Glutamatergic neuron (in vitro differentiated cells): ENCODE results near the gene SLC10A3. TPM values are rescaled to one million over a fixed set of nuclear protein-coding genes. Genes with fewer than 3 reads are reported as not detected.

ENCODE experiments used
- DNase-seq: peaks from one replicate; pipeline ENCODE4 v3.0.0; 2022
- H3K27ac Mint-ChIP-seq: one replicate; pipeline ENCODE4 v1.8.0; 2020; ENCODE audit warnings: mild to moderate bottlenecking, mixed read lengths, inconsistent platforms; ENCODE audit not compliant: unreplicated experiment
- H3K27me3 Mint-ChIP-seq: one replicate; pipeline ENCODE4 v1.8.0; 2020; ENCODE audit warnings: mild to moderate bottlenecking, moderate library complexity, mixed read lengths, inconsistent platforms; ENCODE audit not compliant: unreplicated experiment
- H3K36me3 Mint-ChIP-seq: one replicate; pipeline ENCODE4 v1.8.0; 2020; ENCODE audit warnings: mild to moderate bottlenecking, mixed read lengths, inconsistent platforms; ENCODE audit not compliant: unreplicated experiment
- H3K4me1 Mint-ChIP-seq: one replicate; pipeline ENCODE4 v1.8.0; 2020; ENCODE audit warnings: mild to moderate bottlenecking, low read depth, mixed read lengths, inconsistent platforms; ENCODE audit not compliant: unreplicated experiment
- H3K4me3 Mint-ChIP-seq: one replicate; pipeline ENCODE4 v1.8.0; 2020; ENCODE audit warnings: mild to moderate bottlenecking, mixed read lengths, inconsistent platforms; ENCODE audit not compliant: unreplicated experiment
- H3K9me3 Mint-ChIP-seq: one replicate; pipeline ENCODE4 v1.8.0; 2020; ENCODE audit warnings: mild to moderate bottlenecking, moderate library complexity, mixed read lengths, inconsistent platforms; ENCODE audit not compliant: unreplicated experiment
- total RNA-seq: library from RNA; stranded (reverse); fragmentation: NEBNext Ultra II Directional; extraction: Animal tissue kit (Norgen Biotek cat#: 25700); gene quantifications from one replicate; pipeline ENCODE4 v1.2.1, GENCODE V29; 2021; ENCODE audit not compliant: unreplicated experiment
- TF ChIP-seq, protein P1 (sequence below): fragments of 200-600 bp; sonication (generic); IDR thresholded peaks from one replicate; pipeline ENCODE4 v1.5.0; 2021; ENCODE audit not compliant: partially characterized antibody, unreplicated experiment

The SLC10A3 gene
- total RNA-seq, 1 donor from 2014 or later = 6.1 TPM

DNA sequence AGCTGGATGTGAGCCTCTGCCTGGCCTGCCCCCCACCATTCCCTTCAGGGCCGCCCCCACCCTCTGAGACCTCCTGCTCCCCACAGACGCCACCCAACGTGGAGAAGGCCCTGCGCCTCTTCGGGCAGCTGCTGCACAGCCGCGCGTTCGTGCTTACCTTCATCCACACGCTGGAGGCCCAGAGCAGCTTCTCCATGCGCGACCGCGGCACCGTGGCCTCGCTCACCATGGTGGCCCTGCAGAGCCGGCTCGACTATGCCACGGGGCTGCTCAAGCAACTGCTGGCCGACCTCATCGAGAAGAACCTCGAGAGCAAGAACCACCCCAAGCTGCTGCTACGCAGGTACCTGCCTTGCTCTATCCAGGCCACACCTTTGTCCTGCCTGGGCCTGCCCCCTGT is 22.2 kb downstream of the SLC10A3 start:
- H3K36me3 Mint-ChIP-seq = no peaks in the 10 kb centered on the region
- no peaks in the 10 kb centered on the region for H3K4me1 Mint-ChIP-seq
- peaks cover 2% of the 10 kb centered on the region for H3K27me3 Mint-ChIP-seq
- H3K4me3 Mint-ChIP-seq = no peak overlapping the region
- peaks cover 1% of the 10 kb centered on the region for H3K9me3 Mint-ChIP-seq
- no peak for DNase-seq
- TF ChIP-seq, protein P1, sequence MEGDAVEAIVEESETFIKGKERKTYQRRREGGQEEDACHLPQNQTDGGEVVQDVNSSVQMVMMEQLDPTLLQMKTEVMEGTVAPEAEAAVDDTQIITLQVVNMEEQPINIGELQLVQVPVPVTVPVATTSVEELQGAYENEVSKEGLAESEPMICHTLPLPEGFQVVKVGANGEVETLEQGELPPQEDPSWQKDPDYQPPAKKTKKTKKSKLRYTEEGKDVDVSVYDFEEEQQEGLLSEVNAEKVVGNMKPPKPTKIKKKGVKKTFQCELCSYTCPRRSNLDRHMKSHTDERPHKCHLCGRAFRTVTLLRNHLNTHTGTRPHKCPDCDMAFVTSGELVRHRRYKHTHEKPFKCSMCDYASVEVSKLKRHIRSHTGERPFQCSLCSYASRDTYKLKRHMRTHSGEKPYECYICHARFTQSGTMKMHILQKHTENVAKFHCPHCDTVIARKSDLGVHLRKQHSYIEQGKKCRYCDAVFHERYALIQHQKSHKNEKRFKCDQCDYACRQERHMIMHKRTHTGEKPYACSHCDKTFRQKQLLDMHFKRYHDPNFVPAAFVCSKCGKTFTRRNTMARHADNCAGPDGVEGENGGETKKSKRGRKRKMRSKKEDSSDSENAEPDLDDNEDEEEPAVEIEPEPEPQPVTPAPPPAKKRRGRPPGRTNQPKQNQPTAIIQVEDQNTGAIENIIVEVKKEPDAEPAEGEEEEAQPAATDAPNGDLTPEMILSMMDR = no peak
- no peak overlapping the region for H3K27ac Mint-ChIP-seq

DNA sequence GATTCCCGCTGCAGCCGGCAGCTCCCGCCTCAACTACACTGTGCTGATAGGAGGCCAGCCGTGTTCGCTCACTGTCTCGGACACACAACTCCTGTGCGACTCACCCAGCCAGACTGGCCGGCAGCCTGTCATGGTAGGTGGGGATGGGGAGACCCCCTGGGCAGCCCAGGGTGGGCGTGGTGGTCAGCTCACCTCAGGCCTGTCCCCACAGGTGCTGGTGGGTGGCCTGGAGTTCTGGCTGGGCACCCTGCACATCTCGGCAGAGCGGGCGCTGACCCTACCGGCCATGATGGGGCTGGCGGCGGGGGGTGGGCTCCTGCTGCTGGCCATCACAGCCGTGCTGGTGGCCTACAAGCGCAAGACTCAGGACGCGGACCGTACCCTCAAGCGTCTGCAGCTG is 22.9 kb downstream of the SLC10A3 start:
- no peak for DNase-seq
- H3K4me1 Mint-ChIP-seq = no peaks in the 10 kb centered on the region
- TF ChIP-seq, protein P1 = no peak
- H3K4me3 Mint-ChIP-seq = no peak overlapping the region
- H3K9me3 Mint-ChIP-seq = no peaks in the 10 kb centered on the region
- no peaks in the 10 kb centered on the region for H3K36me3 Mint-ChIP-seq
- H3K27ac Mint-ChIP-seq = no peak overlapping the region
- peaks cover 2% of the 10 kb centered on the region for H3K27me3 Mint-ChIP-seq

DNA sequence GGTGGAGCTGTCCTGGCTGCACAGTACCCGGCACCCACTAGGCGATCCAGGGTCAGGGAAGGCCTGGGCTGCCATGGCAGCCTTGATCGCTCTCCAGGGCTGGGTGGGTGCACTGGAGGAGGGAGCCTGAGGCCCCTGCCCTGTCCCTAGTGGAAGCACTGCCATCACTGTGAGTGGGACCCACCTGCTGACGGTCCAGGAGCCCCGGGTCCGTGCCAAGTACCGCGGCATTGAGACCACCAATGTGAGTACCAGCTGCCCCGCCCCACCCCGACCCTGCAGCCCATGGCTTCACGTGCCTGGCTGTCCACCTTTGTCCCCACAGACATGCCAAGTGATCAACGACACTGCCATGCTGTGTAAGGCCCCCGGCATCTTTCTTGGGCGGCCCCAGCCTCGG is 23.5 kb downstream of the SLC10A3 start:
- Mint-ChIP-seq H3K36me3 (no peaks in the 10 kb centered on the region), H3K4me3 (no peak overlapping the region), H3K4me1 (peaks cover under 1% of the 10 kb centered on the region), H3K9me3 (no peaks in the 10 kb centered on the region), H3K27me3 (peaks cover 2% of the 10 kb centered on the region), H3K27ac (no peak overlapping the region)
- DNase-seq = no peak
- TF ChIP-seq, protein P1 = no peak

DNA sequence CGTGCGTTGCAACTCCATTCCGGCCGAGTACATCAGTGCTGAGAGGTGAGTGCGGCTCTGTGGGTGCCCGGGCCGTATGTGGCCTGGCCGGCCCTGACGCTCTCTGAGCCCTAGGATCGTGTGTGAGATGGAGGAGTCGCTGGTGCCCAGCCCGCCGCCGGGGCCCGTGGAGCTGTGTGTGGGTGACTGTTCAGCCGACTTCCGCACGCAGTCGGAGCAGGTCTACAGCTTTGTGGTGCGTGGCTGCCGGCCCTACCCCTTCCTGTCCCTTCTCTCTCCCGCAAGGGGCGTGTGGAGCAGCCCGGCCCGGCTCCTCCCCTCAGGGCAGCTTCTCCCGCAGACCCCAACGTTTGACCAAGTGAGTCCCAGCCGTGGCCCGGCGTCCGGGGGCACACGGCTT is 24.4 kb downstream of the SLC10A3 start:
- Mint-ChIP-seq H3K27ac (no peak overlapping the region), H3K27me3 (peaks cover 2% of the 10 kb centered on the region), H3K9me3 (peaks cover 2% of the 10 kb centered on the region), H3K4me3 (no peak overlapping the region), H3K36me3 (no peaks in the 10 kb centered on the region), H3K4me1 (peaks cover 2% of the 10 kb centered on the region)
- TF ChIP-seq, protein P1 = no peak
- DNase-seq = no peak

DNA sequence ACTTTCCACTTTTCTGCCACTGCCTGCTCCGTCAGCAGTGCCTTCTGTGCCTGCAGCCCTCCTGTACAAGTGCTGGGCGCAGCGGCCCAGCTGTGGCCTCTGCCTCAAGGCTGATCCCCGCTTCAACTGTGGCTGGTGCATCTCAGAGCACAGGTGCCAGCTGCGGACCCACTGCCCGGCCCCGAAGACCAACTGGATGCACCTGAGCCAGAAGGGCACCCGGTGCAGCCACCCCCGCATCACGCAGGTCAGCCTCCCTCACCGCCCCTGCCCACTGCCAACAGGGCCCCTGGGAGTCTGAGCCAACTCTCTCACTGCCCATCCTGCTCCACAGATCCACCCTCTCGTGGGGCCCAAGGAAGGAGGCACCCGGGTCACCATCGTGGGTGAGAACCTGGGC is 24.8 kb downstream of the SLC10A3 start:
- H3K36me3 Mint-ChIP-seq = no peaks in the 10 kb centered on the region
- no peak overlapping the region for H3K27ac Mint-ChIP-seq
- H3K4me3 Mint-ChIP-seq = no peak overlapping the region
- TF ChIP-seq, protein P1 = no peak
- H3K27me3 Mint-ChIP-seq = peaks cover 2% of the 10 kb centered on the region
- peaks cover 4% of the 10 kb centered on the region for H3K4me1 Mint-ChIP-seq
- peaks cover 3% of the 10 kb centered on the region for H3K9me3 Mint-ChIP-seq
- no peak for DNase-seq
